ENCODE data around the gene CKB. TPM values are rescaled to one million over a fixed set of nuclear protein-coding genes. Genes with fewer than 3 reads are reported as not detected.

Gene CKB
- total RNA-seq, 6 donors from 2014 or later = 168 to 303 (median 231) TPM

DNA sequence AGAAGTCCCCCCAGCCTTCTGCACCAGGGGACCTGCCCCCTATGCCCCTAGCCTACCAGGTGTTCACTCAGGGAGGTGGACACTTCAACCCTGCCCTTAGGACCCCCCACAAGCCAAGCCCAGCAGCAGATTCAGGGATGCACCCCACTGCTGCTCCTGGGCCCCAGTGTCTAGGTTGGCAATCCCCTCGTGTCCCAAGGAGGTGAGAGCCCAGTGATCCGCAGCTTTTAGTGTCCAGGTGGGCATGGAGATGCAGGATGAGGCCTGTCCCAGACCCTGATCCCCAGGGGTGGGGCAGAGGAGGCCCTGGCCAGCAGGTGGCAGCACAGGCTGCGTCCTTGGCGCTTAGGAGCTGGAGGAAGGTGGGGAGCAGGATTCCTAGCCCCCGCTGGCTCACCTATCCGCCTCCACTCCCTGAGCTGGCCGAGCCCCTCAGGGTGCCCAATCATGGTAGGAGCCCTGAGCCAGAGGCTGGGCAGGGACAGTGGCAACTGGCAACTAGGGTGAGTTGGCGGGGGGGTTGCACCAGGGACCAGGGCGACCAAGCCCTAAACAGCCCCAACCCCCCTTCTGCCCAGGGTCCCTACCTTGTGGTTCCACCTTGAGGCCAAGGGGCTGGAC, 4.1 kb downstream of the CKB start:
- WGBS, 2 donors = 31 to 48% methylated on average over 2 to 8 of the region's 9 CpGs
- Histone ChIP-seq H3K27ac (peak overlapping the region in 3 of 4 donors; percentile 43 to 61 (median 52)), H3K4me1 (peaks cover 51 to 61% (median 55%) of the 10 kb centered on the region in 4 donors), H3K4me3 (no peak overlapping the region), H3K27me3 (peaks cover 0 to 20% (median 11%) of the 10 kb centered on the region in 4 donors), H3K9me3 (no peaks in the 10 kb centered on the region), H3K36me3 (no peaks in the 10 kb centered on the region)
- peak; percentile 53 to 76 for ATAC-seq (ENCODE audit: low FRiP score in 2 of 2)
- peak; percentile 62 to 93 for DNase-seq
- no peak for TF ChIP-seq POLR2A (IDR thresholded peaks at IDR 0.05)
- no peak for TF ChIP-seq POLR2AphosphoS5 (IDR thresholded peaks at IDR 0.05)
- TF ChIP-seq, protein P1, sequence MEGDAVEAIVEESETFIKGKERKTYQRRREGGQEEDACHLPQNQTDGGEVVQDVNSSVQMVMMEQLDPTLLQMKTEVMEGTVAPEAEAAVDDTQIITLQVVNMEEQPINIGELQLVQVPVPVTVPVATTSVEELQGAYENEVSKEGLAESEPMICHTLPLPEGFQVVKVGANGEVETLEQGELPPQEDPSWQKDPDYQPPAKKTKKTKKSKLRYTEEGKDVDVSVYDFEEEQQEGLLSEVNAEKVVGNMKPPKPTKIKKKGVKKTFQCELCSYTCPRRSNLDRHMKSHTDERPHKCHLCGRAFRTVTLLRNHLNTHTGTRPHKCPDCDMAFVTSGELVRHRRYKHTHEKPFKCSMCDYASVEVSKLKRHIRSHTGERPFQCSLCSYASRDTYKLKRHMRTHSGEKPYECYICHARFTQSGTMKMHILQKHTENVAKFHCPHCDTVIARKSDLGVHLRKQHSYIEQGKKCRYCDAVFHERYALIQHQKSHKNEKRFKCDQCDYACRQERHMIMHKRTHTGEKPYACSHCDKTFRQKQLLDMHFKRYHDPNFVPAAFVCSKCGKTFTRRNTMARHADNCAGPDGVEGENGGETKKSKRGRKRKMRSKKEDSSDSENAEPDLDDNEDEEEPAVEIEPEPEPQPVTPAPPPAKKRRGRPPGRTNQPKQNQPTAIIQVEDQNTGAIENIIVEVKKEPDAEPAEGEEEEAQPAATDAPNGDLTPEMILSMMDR (IDR thresholded peaks at IDR 0.05) = peak; percentile 79 to 93 (median 89)
- TF ChIP-seq EP300 (IDR thresholded peaks at IDR 0.05) = no peak

DNA sequence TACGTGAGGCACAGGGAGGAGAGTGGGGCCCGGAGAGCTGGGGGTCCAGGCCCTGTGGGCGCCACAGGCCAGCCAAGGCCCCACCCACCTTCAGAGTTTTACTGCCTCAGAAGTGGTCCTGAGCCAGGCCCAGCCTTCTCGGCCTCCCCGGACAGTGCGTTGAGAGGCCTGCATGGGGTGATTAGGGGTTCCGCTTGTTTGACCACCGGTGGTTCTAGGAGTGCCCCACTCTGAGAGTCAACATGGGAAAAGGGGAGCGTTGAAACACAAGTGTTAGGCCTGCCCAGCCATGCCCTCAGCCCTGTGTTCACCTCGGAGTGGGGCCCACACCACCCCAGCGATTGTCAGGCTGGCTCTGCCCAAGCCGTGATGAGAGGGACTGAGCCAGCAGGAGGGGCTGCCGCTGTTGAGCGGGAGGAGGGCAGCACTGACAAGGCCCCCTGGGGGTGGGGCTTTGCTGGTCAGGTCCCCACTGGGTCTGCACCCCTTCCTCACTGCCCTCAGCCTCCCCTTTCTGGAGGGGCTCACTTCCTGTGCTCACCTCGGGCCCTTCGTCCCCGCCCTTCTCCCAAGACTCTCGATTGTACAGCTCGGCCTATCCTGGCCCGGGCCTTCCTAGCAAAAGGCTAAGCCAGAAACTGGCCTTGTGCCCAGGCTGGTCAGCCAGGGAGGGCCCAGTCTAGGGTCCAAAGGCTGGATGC, 4.8 kb downstream of the CKB start:
- no peak for DNase-seq
- H3K27ac ChIP-seq = peak overlapping the region in 3 of 4 donors; percentile 43 to 61 (median 52)
- no peaks in the 10 kb centered on the region for H3K9me3 ChIP-seq
- no peak overlapping the region for H3K4me3 ChIP-seq
- peaks cover 53 to 63% (median 56%) of the 10 kb centered on the region in 4 donors for H3K4me1 ChIP-seq
- H3K27me3 ChIP-seq = peaks cover 0 to 14% (median 9%) of the 10 kb centered on the region in 4 donors
- peak in 1 of 2 donors; percentile 1 for ATAC-seq (ENCODE audit: low FRiP score in 2 of 2)
- H3K36me3 ChIP-seq = no peaks in the 10 kb centered on the region
- WGBS, 2 donors = 45 to 52% methylated on average over 18 to 20 of the region's 20 CpGs
- TF ChIP-seq, protein P1 (IDR thresholded peaks at IDR 0.05) = no peak
- TF ChIP-seq POLR2A (IDR thresholded peaks at IDR 0.05) (no peak), POLR2AphosphoS5 (IDR thresholded peaks at IDR 0.05) (no peak), EP300 (IDR thresholded peaks at IDR 0.05) (no peak)

DNA sequence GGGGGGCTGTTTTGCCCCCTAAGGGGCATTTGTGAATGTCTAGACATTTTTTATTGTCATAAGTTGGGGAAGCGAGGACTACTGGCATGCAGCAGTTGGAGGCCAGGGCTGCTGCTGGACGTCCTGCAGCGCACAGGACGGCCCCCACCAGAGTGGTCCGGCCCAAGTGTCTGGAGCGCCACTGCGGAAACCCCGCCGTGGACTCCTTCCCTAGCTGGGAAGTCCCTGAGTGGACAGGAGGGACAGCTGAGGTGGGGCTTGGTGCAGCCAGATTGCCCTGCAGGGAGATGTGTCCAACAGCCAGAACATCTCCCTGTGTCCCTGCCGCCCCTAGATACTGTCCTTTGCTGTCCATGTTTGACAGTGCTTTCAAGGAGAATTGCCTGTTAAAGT, 5.5 kb downstream of the CKB start:
- peaks cover 50 to 62% (median 56%) of the 10 kb centered on the region in 4 donors for H3K4me1 ChIP-seq

DNA sequence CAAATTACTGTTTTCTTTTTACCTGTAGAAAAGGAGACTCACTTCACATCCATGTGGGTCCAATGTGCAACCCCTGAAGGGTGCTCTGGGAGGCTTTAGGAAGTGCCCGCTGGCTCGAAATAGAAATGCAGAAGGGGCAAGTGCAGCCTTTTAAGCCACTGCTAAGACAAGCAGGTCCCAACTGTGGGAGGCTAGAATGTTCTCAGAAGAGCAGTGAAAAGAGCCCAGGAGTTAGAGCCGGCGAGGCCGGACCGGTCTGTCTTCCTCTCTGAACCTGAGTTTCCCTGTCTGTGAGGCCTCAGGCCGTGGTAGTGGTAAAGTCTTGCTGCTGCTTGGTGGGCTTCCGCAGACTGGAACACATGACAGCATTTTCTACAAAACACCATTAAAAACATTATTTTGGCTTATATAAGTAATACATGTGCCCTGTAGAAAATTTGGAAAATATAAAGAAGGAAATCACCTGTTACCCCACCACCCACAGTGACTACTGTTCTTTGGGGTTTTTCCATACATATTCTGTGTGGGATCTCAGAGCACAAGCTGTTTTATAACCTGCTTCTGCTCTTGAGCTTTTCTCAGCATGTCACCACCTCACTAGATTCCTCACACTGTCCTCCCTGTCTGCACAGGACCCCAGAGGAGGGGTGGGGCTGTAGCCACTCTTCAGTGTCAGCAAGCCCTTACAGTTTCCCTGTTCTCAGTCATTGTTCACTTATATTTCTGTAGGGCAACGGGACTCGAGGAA, 6.0 kb downstream of the CKB start:
- ATAC-seq (ENCODE audit: low FRiP score in 2 of 2) (no peak), DNase-seq (no peak)
- Histone ChIP-seq H3K9me3 (no peaks in the 10 kb centered on the region), H3K27me3 (peaks cover 0 to 4% (median 2%) of the 10 kb centered on the region in 4 donors), H3K4me1 (peaks cover 44 to 56% (median 51%) of the 10 kb centered on the region in 4 donors), H3K4me3 (no peak overlapping the region), H3K36me3 (peaks cover 0 to 4% (median under 1%) of the 10 kb centered on the region in 4 donors), H3K27ac (no peak overlapping the region)
- 72 to 74% methylated on average over 10 of the region's 10 CpGs for WGBS, 2 donors
- TF ChIP-seq POLR2A (IDR thresholded peaks at IDR 0.05) (no peak), POLR2AphosphoS5 (IDR thresholded peaks at IDR 0.05) (no peak), EP300 (IDR thresholded peaks at IDR 0.05) (no peak)
- TF ChIP-seq, protein P1 (IDR thresholded peaks at IDR 0.05) = no peak

More for the DNA sequence above, 5.5 kb downstream of the CKB start:
- DNase-seq = no peak
- TF ChIP-seq POLR2A (IDR thresholded peaks at IDR 0.05) (no peak), POLR2AphosphoS5 (IDR thresholded peaks at IDR 0.05) (no peak), EP300 (IDR thresholded peaks at IDR 0.05) (no peak)
- TF ChIP-seq, protein P1 (IDR thresholded peaks at IDR 0.05) = no peak
- Histone ChIP-seq H3K27ac (no peak overlapping the region), H3K9me3 (no peaks in the 10 kb centered on the region), H3K4me3 (no peak overlapping the region), H3K27me3 (peaks cover 0 to 7% (median 7%) of the 10 kb centered on the region in 4 donors), H3K36me3 (peaks cover 0 to 4% (median 0%) of the 10 kb centered on the region in 4 donors)
- WGBS, 2 donors = 71 to 84% methylated on average over 10 of the region's 10 CpGs
- ATAC-seq (ENCODE audit: low FRiP score in 2 of 2) = no peak
